Measurements from ENCODE around the gene TRIM69. TPM values are rescaled to one million over a fixed set of nuclear protein-coding genes. Genes with fewer than 3 reads are reported as not detected.
A peak's percentile ranks its signal among the peaks of the same experiment; 100 is the strongest.

The TRIM69 gene
- total and polyA plus RNA-seq, 11 donors, result 32.6 to 122 (median 57.2) TPM

DNA sequence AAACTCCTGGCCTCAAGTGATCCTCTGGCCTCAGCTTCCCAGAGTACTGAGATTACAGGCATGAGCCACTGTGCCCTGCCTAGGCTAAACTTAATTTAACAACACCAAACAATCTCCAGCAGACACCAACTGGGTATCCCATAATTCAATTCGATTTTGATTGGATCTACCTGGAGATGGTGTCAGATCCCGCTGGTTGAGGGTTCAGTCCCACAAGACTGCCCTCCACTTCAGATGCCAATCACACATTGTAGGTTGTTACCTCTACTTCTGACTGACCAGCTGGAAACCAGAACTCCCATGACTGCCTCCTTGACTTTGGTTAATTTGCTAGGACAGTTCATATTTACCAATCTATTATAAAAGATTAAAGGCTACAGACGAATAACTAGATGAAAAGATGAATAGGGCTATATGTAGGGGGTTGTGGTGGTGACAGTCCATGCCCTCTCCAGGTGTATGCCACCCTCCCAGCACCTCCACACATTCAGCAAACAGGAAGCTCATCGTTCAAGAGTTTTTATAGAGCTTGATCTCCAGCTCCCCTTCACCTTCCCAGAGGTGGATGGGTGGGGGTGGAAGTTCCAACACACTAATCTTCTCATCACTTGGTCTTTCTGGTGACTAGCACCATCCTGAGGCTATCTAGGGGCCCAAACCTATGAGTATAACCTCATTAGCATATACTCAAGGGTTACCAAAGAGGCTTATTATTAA lies 15.7 kb upstream of the TRIM69 start:
- TF ChIP-seq POLR2A (IDR thresholded peaks at IDR 0.05), result no peak
- TF ChIP-seq CTCF (IDR thresholded peaks at IDR 0.05), result no peak
- intact Hi-C loops (cut with DNase I), result no loop called here
- 88 to 92% (median 90%) methylated on average over 4 of the region's 4 CpGs for WGBS, 4 donors
- Histone ChIP-seq H3K36me3 (peaks cover 2 to 48% (median 41%) of the 10 kb centered on the region in 9 donors), H3K4me1 (peaks cover 0 to 93% (median 15%) of the 10 kb centered on the region in 12 donors), H3K4me3 (no peak overlapping the region), H3K27me3 (no peaks in the 10 kb centered on the region), H3K9me3 (no peaks in the 10 kb centered on the region), H3K27ac (peak overlapping the region in 1 of 12 donors; percentile 66)
- ATAC-seq (no peak), DNase-seq (no peak)

DNA sequence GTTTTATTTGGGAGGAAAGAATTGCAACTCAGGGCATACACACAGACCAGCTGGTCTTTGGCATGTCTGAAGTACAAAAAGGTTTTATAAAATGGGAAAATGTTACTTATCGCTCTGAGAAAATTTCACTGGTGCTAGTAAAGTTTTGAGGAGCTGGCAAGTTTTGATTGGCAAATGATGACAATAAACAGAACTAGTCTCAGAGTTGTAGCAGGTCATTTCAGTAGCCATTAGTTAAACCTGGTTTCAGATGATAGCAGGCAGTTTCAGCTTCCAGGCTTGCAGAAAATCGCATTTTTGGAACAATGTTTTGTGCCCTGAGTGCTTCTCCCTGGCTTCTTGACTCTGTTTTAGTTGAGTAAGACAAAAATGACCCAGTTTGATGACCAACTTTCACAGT lies 14.3 kb upstream of the TRIM69 start:
- TF ChIP-seq CTCF (IDR thresholded peaks at IDR 0.05), result no peak
- TF ChIP-seq POLR2A (IDR thresholded peaks at IDR 0.05), result no peak
- H3K4me3 ChIP-seq, result no peak overlapping the region
- no peaks in the 10 kb centered on the region for H3K27me3 ChIP-seq
- DNase-seq, result no peak
- peaks cover 0 to 93% (median 13%) of the 10 kb centered on the region in 12 donors for H3K4me1 ChIP-seq
- intact Hi-C loops (cut with DNase I), result no loop called here
- H3K27ac ChIP-seq, result peak overlapping the region in 1 of 12 donors; percentile 100
- 89 to 97% (median 93%) methylated on average over 2 of the region's 2 CpGs for WGBS, 4 donors
- no peaks in the 10 kb centered on the region for H3K9me3 ChIP-seq
- peaks cover 0 to 35% (median 27%) of the 10 kb centered on the region in 9 donors for H3K36me3 ChIP-seq
- ATAC-seq, result no peak

GRCh38 chr15:44726136-44726535 lies 10.2 kb upstream of the TRIM69 start:
- peak overlapping the region; percentile 48 to 100 (median 99) for H3K27ac ChIP-seq
- no peaks in the 10 kb centered on the region for H3K27me3 ChIP-seq
- no peaks in the 10 kb centered on the region for H3K9me3 ChIP-seq
- WGBS, 4 donors, result 44 to 58% (median 51%) methylated on average over 7 of the region's 7 CpGs
- intact Hi-C loops (cut with DNase I), result loop anchor here in 3 of 10 donors (1.0 to 2.0 kb wide), 2 partner anchors 14 to 15 kb away; partner anchors contain the start of genes B2M (in 1 of the 3) and PATL2 (in 1 of the 3)
- ATAC-seq, result no peak
- H3K4me1 ChIP-seq, result peaks cover 3 to 80% (median 34%) of the 10 kb centered on the region in 12 donors
- H3K36me3 ChIP-seq, result peaks cover 0 to 2% (median 0%) of the 10 kb centered on the region in 9 donors
- H3K4me3 ChIP-seq, result peak overlapping the region in 9 of 12 donors; percentile 10 to 43 (median 19)
- DNase-seq, result no peak
- no peak for TF ChIP-seq CTCF (IDR thresholded peaks at IDR 0.05)
- TF ChIP-seq POLR2A (IDR thresholded peaks at IDR 0.05), result no peak

All from heart left ventricle (tissue), 16 donors.